Stimulated activated CD4-positive, alpha-beta T cell treated with anti-CD3 and anti-CD28 coated beads, Interleukin-12 subunit alpha, Interleukin-12 subunit beta, amount 100 ng/mL, for 24 hours (primary cell): ENCODE measurements around the gene NUTM2G.
"Not testable (repeated sequence)": the region's sequence is repeated elsewhere in the genome, so short reads cannot be mapped to it uniquely, and the experiment has no call there.

Experiments
- DNase-seq, 2 experiments: peaks; one replicate each; pipeline ENCODE4 v3.0.0-alpha.2; 2020; ENCODE audit warnings: low read depth in 2 of 2

The NUTM2G gene

DNA sequence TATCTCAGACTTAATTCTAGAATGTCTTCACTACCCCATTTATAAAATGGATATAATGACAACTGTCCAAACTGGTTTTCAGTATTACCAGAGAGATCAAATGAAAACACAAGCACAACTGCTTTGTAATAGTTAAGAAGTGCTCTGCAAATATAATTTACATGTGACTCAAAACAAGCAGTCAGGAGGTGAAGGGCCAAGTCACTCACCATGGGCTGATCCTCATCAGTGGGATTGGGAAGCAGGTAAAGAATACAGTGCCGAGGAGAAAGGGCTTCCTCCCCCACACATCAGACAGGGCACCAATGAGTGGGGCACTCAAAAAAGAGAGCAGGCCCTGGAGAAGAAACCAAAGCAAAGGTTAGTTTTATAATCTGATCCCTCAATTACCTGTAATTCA lies 20.7 kb downstream of the NUTM2G start:
- DNase-seq, result not testable (repeated sequence)

DNA sequence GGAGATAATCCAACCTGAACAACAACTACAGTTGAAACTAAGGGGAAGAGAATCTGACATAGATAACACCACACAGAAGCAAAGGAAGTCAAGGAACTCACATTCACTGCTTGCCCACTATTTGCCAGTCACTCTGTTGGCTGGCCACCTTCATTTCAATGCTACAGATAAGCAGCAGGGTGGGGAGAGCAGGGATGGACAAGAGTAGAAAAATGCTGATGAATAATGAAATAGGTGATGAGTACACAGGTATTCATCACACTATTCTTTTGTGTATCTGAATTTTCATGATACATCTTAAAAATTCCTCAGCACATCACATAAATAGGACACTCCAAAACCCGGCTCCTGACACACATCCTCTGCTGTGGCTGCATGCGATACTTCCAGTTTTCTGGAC lies 21.9 kb downstream of the NUTM2G start:
- not testable (repeated sequence) for DNase-seq

DNA sequence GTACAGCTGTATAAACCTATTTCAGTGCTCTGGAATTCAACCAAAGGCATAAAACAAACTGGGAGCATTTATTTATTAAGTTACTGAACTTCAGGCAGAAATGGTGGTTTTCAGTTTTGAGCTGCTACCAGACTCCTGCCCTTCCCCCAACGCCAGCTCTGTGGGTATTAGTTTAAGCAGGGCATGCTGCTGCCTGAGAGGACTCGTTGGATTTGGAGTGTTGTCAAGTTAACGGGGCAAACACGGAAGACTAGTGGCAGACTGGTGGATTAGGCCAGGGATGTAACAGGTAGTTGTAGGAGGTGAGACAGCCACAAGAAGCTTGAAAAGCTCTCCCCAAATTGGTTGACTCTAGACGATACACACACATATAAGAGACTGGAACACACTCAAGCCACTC lies 38.9 kb downstream of the NUTM2G start:
- not testable (repeated sequence) for DNase-seq

DNA sequence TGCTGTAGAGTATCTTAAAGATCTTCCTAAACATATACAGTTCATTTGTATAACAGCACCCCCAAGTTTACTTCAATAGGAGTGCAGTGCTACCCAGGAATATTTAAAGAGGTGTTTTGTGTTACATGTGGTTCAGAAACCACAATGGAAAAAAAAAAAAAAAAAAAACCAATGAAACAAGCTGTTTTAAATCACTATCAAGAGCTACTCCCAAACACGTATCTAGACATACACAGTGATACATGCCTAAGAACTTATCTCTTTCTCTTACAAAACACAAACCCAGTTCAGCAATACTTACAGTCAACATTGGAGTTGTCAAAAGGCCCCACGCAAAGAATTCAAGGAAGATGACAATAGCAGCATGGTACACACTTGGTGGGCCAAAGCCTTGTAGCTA lies 43.9 kb downstream of the NUTM2G start:
- DNase-seq, result not testable (repeated sequence)

DNA sequence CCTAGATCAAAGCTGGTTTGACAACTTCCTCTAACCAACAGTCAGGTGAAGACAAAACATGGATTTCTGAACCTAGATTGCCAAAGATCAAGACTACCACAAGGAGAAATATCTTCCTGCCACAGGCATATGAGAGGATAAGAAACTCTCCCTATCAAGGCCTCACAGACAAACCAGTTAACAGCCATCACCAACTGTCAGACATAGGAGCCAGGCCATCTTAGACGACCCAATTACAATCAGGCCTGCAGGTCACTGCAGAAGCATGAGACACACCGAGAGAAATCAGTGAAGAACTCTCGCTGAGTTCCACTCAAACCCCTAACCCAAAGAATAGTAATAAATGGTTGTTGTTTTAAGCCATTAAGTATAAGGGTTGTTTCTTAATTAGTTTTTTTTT lies 45.4 kb downstream of the NUTM2G start:
- not testable (repeated sequence) for DNase-seq

DNA sequence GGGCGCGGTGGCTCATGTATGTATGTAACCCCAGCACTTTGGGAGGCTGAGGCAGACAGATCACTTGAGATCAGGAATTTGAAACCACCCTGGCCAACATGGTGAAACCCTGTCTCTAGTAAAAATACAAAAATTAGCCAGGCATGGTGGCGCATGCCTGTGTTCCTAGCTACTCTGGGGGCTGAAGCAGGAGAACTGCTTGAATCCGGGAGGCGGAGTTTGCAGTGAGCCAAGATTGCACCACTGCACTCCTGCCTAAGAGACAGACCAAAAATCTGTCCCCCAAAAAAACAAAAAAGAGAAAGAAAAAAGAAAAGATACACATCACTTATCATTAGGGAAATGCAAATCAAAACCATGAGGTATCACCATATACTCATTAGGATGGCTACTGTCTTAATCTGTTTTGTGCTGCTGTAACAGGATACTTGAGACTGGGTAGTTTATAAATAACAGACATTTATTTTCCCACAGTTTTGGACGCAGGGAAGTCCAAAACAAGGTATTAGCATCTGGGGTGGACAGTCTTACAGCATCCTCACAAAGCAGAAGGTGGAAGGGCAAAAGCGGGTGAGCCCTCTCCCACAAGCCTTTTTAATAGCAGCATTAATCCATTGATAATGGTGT lies 55.0 kb downstream of the NUTM2G start:
- not testable (repeated sequence) for DNase-seq

DNA sequence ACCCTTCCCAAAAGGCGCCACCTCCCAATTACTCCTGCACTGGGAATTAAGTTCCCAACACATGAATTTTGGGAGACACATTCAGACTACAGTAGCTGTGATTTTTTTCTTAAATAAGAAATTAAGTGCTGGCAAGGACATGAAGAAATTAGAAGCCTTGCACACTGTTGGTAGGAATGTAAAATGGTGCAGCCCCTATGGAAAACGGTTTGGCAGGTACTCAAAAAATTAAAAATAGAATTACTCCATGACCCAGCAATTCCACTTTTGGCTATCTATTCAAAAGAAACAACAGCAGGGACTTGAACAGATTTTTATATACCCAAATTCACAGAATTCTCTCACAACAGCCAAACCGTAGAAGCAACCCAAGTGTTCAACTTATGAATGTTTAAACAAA lies 55.5 kb downstream of the NUTM2G start:
- not testable (repeated sequence) for DNase-seq

DNA sequence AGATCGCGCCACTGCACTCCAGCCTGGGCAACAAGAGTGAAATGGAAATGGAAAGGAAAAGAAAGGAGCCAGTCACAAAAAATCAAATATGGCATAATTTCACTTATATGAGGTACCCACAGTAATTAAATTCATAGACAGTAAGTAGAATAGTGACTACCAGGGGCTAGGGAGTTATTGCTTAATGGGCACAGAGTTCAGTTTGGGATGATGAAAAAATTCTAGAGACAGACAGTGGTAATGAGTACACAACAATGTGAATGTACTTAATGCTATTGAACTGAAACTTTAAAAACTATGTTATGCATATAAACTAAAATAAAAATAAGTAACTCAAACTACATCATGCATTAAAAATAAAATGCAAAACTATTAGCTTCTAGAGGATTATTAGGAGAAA lies 56.2 kb downstream of the NUTM2G start:
- DNase-seq, result not testable (repeated sequence)
